Endothelial cell (in vitro differentiated cells): ENCODE data around the gene EFHC2. TPM values are rescaled to one million over a fixed set of nuclear protein-coding genes. Genes with fewer than 3 reads are reported as not detected.
A peak's percentile ranks its signal among the peaks of the same experiment; 100 is the strongest.

Experiments used
- DNase-seq: peaks from one replicate; pipeline ENCODE4 v3.0.0; 2021; ENCODE audit warnings: low spot score
- H3K27ac Mint-ChIP-seq: one replicate; pipeline ENCODE4 v1.8.0; 2021; ENCODE audit warnings: mixed read lengths, inconsistent platforms; ENCODE audit not compliant: unreplicated experiment
- H3K27me3 Mint-ChIP-seq: one replicate; pipeline ENCODE4 v1.8.0; 2021; ENCODE audit warnings: mild to moderate bottlenecking, moderate library complexity, mixed read lengths, inconsistent platforms; ENCODE audit not compliant: unreplicated experiment
- H3K36me3 Mint-ChIP-seq: one replicate; pipeline ENCODE4 v1.8.0; 2021; ENCODE audit warnings: mild to moderate bottlenecking, low read depth, mixed read lengths, inconsistent platforms; ENCODE audit not compliant: unreplicated experiment
- H3K4me1 Mint-ChIP-seq: one replicate; pipeline ENCODE4 v1.8.0; 2021; ENCODE audit warnings: mild to moderate bottlenecking, mixed read lengths, inconsistent platforms; ENCODE audit not compliant: unreplicated experiment
- H3K4me3 Mint-ChIP-seq: one replicate; pipeline ENCODE4 v1.8.0; 2021; ENCODE audit warnings: mild to moderate bottlenecking, mixed read lengths, inconsistent platforms; ENCODE audit not compliant: unreplicated experiment
- H3K9me3 Mint-ChIP-seq: one replicate; pipeline ENCODE4 v1.8.0; 2021; ENCODE audit warnings: mixed read lengths, inconsistent platforms; ENCODE audit not compliant: unreplicated experiment
- long read RNA-seq: library from polyadenylated mRNA; unstranded; transcript quantifications from one replicate; pipeline ENCODE4 v2.0.0, GENCODE V29; 2020; ENCODE audit not compliant: unreplicated experiment
- total RNA-seq: library from RNA; stranded (reverse); fragmentation: NEBNext Ultra II Directional; extraction: Animal tissue kit (Norgen Biotek cat#: 25700); gene quantifications from one replicate; pipeline ENCODE4 v1.2.1, GENCODE V29; 2021; ENCODE audit not compliant: unreplicated experiment
- TF ChIP-seq, protein P1 (sequence below): fragments of 200-600 bp; sonication (generic); IDR thresholded peaks from one replicate; pipeline ENCODE4 v1.5.0; 2021; ENCODE audit warnings: antibody characterized with exemption; ENCODE audit not compliant: unreplicated experiment

EFHC2 gene, protein sequence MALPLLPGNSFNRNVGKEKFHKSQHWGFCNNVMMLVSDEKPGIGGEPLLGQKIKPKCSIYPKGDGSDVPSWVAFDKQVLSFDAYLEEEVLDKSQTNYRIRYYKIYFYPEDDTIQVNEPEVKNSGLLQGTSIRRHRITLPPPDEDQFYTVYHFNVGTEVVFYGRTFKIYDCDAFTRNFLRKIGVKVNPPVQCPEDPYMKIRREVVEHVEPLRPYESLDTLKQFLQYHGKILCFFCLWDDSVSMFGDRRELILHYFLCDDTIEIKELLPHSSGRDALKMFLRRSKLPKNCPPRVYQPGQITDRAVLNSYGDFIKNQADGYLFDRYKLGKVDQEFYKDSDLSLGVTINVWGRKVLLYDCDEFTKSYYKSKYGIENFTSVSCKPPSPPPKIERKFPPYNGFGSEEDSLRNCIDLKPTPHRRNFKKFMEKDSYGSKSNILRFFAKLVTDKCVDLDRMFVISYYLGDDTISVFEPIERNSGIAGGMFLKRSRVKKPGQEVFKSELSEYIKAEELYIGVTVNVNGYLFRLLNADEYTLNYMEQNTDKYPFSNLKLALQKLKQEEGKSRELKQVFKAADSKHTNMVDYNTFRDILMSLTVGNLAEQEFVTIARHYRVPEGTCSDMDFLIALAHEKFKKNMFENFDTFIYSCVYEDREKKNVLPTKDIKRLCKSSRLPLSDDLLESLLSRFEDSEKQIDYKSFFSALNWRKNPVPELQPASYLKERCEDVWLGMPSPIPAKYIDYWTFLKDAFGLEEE
- 0.41 TPM for total RNA-seq
- long read RNA-seq, partial matches to known transcripts = 0 of 1 reads
- long read RNA-seq, other reads (novel, unspliced or antisense) = 1 of 1 reads

DNA sequence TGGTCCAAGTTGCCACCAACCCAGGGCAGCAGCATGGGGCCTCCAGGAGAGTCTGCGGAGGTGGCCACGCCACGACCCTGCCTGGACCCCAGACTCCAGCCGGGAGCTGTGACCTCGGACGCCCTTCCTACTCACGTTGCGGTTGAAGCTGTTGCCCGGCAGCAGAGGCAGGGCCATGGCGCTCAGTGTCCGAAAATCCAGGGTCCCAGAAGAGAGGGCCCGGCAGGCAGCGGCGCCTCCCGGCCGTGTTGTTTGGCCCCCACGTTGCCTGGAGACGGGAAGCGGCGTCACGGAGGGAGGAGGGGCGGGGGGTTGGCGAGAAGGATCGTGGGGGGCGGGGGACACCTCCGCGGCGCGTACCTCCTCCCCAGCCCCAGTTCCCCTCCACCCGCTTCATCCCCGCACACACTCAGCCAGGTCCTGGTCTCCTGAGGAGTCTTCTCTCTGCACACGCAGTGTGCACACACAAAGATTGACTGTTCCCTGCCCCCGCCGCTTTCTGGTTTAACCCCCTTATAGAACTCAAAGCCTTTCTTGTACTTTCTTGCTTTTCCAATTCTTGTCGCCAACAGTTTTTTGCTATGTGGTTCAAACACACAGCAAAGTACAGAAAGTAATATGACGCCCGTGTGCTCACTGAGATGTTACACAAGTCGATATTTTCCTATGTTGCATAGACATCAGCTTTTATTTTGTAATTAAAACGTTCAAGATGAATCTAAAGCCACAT, at the start of gene EFHC2:
Gene EFHC2, minus strand, starts transcription at position 261 of the 730 bp plus-strand sequence. Its CDS starts 84 bp downstream, at position 177.
- Mint-ChIP-seq H3K4me1 (peaks cover 7% of the 10 kb centered on the region), H3K27ac (peak within 1 kb of the TSS; percentile 8), H3K4me3 (peak within 1 kb of the TSS; percentile 56), H3K9me3 (no peaks in the 10 kb centered on the region), H3K36me3 (no peaks in the 10 kb centered on the region), H3K27me3 (no peaks in the 10 kb centered on the region)
- TF ChIP-seq, protein P1, sequence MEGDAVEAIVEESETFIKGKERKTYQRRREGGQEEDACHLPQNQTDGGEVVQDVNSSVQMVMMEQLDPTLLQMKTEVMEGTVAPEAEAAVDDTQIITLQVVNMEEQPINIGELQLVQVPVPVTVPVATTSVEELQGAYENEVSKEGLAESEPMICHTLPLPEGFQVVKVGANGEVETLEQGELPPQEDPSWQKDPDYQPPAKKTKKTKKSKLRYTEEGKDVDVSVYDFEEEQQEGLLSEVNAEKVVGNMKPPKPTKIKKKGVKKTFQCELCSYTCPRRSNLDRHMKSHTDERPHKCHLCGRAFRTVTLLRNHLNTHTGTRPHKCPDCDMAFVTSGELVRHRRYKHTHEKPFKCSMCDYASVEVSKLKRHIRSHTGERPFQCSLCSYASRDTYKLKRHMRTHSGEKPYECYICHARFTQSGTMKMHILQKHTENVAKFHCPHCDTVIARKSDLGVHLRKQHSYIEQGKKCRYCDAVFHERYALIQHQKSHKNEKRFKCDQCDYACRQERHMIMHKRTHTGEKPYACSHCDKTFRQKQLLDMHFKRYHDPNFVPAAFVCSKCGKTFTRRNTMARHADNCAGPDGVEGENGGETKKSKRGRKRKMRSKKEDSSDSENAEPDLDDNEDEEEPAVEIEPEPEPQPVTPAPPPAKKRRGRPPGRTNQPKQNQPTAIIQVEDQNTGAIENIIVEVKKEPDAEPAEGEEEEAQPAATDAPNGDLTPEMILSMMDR = no peak
- DNase-seq = peak; percentile 38

DNA sequence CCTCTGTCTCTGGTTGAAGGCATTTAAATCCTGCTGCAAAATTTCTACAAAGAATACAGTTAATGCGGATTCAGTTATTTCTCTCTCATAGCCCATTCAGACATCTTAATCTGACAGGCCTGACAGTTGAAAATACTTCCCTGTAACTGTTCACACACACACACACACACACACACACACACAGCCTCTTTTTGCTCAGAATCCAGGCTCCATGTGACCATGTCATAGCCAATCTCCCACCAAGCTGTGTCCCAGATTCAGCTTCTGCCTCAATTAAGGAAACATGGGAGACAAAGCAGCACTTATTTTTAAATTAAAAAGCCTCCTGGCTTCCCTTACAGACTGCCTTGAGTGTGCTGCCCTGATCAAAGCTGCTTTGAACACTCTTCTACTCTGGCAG, 49.3 kb upstream of the EFHC2 start:
- Mint-ChIP-seq H3K4me3 (no peak overlapping the region), H3K27me3 (no peaks in the 10 kb centered on the region), H3K36me3 (no peaks in the 10 kb centered on the region), H3K9me3 (no peaks in the 10 kb centered on the region), H3K27ac (no peak overlapping the region), H3K4me1 (no peaks in the 10 kb centered on the region)
- no peak for DNase-seq
- TF ChIP-seq, protein P1 = no peak

DNA sequence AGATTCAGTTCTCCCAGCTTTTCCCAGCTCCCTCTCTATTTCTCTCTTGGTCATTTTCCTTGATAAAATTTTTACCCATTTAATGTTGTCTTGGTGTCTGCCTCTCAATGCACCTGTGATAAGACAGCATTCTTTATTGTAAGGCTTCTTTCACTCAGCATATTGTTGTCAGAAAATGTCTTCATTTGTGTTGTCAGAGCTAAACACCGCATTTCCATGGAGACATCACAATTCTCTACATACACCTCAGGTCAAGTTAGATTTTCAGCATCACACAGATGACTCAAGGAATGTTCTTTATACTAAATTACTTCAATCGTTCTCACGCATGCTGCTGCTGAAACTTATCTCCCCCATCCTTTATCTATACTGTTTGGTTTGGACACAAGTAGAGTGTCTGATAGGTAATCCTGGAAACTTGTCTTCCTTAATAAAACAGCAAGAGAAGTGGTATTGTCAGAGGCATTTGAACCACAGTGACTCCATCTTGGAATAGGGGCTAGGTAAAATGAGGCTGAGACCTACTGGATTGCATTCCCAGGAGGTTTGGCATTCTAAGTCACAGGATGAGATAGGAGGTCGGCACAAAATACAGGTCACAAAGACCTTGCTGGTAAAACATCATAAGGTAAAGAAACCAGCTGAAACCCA, 41.3 kb upstream of the EFHC2 start:
- Mint-ChIP-seq H3K36me3 (no peaks in the 10 kb centered on the region), H3K4me3 (no peak overlapping the region), H3K27ac (no peak overlapping the region), H3K9me3 (no peaks in the 10 kb centered on the region), H3K27me3 (no peaks in the 10 kb centered on the region), H3K4me1 (no peaks in the 10 kb centered on the region)
- TF ChIP-seq, protein P1 = no peak
- no peak for DNase-seq

DNA sequence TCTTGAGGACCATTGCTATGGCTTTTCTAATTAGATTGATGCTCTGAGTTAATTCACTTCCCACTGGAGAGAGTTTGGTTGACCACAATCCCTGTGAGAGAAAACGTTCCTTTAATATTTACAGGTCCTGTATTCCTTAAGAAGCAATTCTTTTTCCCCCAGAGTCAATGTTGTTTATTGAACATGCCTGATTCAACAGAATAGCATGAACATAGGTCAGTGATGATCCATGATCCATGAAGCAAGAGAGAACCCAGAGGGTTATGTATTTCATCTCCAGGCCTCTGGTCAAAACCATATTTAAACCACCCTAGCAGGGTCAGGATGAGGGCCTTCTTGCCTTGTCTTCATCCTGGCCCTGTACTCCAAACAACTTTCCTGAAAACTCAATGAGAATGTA, 39.4 kb upstream of the EFHC2 start:
- no peaks in the 10 kb centered on the region for H3K27me3 Mint-ChIP-seq
- H3K36me3 Mint-ChIP-seq = no peaks in the 10 kb centered on the region
- H3K9me3 Mint-ChIP-seq = no peaks in the 10 kb centered on the region
- DNase-seq = no peak
- H3K4me1 Mint-ChIP-seq = no peaks in the 10 kb centered on the region
- no peak overlapping the region for H3K4me3 Mint-ChIP-seq
- no peak overlapping the region for H3K27ac Mint-ChIP-seq
- TF ChIP-seq, protein P1 = no peak
